VCaP (cell line): ENCODE measurements around the gene TRIM43.
"Not testable (repeated sequence)": the region's sequence is repeated elsewhere in the genome, so short reads cannot be mapped to it uniquely, and the experiment has no call there.

Experiments used
- H3K27ac ChIP-seq: fragments of 450-650 bp; 2 replicates; pipeline ENCODE4 v1.5.1; 2017
- TF ChIP-seq, protein P1 (sequence below): fragments of 450-650 bp; conservative IDR thresholded peaks from 2 replicates; pipeline ENCODE4 v1.5.1; 2017; ENCODE audit warnings: mild to moderate bottlenecking, moderate library complexity

Gene TRIM43

GRCh38 chr2:95591701-95592100 lies at the start of gene TRIM43:
TRIM43 (plus strand) TSS chr2:95592001; CDS start chr2:95594024, 2,023 bp downstream.
- H3K27ac ChIP-seq: not testable (repeated sequence)

DNA sequence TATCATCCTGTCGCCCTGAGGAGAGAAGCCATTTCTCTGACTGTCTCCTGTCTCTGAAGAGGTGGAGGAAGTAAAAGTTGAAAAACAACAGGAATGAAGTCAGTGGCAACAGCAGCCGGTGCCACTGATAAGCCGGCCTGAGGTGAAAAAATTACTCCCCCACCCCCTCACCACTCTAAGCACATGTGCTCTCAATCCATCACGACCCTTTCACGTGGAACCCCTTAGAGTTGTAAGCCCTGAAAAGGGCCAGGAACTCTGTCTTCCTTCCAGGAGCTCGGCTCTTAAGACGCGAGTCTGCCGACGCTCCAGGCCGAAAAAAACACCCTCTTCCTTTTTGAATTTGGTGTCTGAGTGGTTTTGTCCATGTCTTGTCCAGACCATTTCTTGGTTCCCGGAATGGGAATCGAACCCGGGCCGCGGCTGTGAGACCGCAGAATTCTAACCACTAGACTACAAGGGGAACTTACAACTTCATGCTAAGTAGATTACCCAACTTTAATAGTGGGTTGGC lies 40.7 kb upstream of the TRIM43 start:
- no peak overlapping the region for H3K27ac ChIP-seq
- TF ChIP-seq, protein P1, sequence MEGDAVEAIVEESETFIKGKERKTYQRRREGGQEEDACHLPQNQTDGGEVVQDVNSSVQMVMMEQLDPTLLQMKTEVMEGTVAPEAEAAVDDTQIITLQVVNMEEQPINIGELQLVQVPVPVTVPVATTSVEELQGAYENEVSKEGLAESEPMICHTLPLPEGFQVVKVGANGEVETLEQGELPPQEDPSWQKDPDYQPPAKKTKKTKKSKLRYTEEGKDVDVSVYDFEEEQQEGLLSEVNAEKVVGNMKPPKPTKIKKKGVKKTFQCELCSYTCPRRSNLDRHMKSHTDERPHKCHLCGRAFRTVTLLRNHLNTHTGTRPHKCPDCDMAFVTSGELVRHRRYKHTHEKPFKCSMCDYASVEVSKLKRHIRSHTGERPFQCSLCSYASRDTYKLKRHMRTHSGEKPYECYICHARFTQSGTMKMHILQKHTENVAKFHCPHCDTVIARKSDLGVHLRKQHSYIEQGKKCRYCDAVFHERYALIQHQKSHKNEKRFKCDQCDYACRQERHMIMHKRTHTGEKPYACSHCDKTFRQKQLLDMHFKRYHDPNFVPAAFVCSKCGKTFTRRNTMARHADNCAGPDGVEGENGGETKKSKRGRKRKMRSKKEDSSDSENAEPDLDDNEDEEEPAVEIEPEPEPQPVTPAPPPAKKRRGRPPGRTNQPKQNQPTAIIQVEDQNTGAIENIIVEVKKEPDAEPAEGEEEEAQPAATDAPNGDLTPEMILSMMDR: no peak

GRCh38 chr2:95552911-95553310 lies 38.9 kb upstream of the TRIM43 start:
- H3K27ac ChIP-seq: no peak overlapping the region
- TF ChIP-seq, protein P1: no peak

- TF ChIP-seq, protein P1: no peak
- no peak overlapping the region for H3K27ac ChIP-seq
Measured at GRCh38 chr2:95569170-95569569, 22.6 kb upstream of the TRIM43 start.

- TF ChIP-seq, protein P1: no peak
- H3K27ac ChIP-seq: no peak overlapping the region
Measured at GRCh38 chr2:95573866-95574265, 17.9 kb upstream of the TRIM43 start.

- no peak overlapping the region for H3K27ac ChIP-seq
- TF ChIP-seq, protein P1: no peak
Measured at GRCh38 chr2:95574506-95574905, 17.3 kb upstream of the TRIM43 start.

DNA sequence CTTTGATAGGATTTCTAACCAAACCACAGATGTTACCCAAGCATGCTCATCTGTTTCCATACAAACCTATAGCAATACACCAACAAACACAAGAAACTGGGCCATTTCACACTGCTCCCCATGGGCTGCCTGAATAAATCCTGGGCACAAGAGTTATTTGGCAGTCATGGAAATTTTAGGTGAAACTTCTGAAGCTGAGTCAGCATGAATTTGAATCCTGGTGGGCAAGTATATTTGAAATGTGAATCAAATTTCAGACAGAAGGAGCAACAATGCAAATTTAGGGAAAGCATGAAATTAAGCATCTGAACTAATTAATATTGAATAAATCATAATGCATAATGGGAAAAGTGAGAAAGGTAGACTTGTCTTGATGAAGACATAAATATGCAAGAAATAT lies 15.9 kb upstream of the TRIM43 start:
- TF ChIP-seq, protein P1: no peak
- H3K27ac ChIP-seq: no peak overlapping the region

- no peak overlapping the region for H3K27ac ChIP-seq
- TF ChIP-seq, protein P1: no peak
Measured at GRCh38 chr2:95578539-95578938, 13.3 kb upstream of the TRIM43 start.

- not testable (repeated sequence) for H3K27ac ChIP-seq
Measured at GRCh38 chr2:95583545-95583944, 8.3 kb upstream of the TRIM43 start.

- H3K27ac ChIP-seq: not testable (repeated sequence)
Measured at GRCh38 chr2:95584321-95584720, 7.5 kb upstream of the TRIM43 start.

- H3K27ac ChIP-seq: not testable (repeated sequence)
Measured at GRCh38 chr2:95589777-95590536, 1.8 kb upstream of the TRIM43 start.

GRCh38 chr2:95592973-95593372 lies 1.2 kb downstream of the TRIM43 start:
- H3K27ac ChIP-seq: not testable (repeated sequence)
